ENCODE measurements around the gene BPHL.

The BPHL gene

GRCh38 chr6:3085074-3085473, 33.4 kb upstream of the BPHL start:
- Histone ChIP-seq H3K27ac (ENCODE audit: low read depth in 2 of 2, low read length in 2 of 2) (no peak overlapping the region), H3K4me1 (ENCODE audit: control insufficient read depth in 2 of 2, insufficient read depth in 2 of 2, low read length in 2 of 2) (peaks cover 4% of the 10 kb centered on the region in 2 donors), H3K27me3 (ENCODE audit: control insufficient read depth in 2 of 2, insufficient read depth in 2 of 2, low read length in 2 of 2) (no peaks in the 10 kb centered on the region), H3K36me3 (ENCODE audit: control insufficient read depth in 2 of 2, insufficient read depth in 2 of 2, low read length in 2 of 2) (peaks cover 74 to 84% of the 10 kb centered on the region in 2 donors), H3K9me3 (ENCODE audit: control insufficient read depth in 2 of 2, low read length in 2 of 2) (no peaks in the 10 kb centered on the region), H3K4me3 (ENCODE audit: low read length in 2 of 2) (no peak overlapping the region), H3K9ac (ENCODE audit: low read depth in 1 of 2, low read length in 2 of 2) (no peak overlapping the region)

- Histone ChIP-seq H3K36me3 (ENCODE audit: control insufficient read depth in 2 of 2, insufficient read depth in 2 of 2, low read length in 2 of 2) (peaks cover 71 to 76% of the 10 kb centered on the region in 2 donors), H3K9ac (ENCODE audit: low read depth in 1 of 2, low read length in 2 of 2) (no peak overlapping the region), H3K4me1 (ENCODE audit: control insufficient read depth in 2 of 2, insufficient read depth in 2 of 2, low read length in 2 of 2) (peaks cover 4% of the 10 kb centered on the region in 2 donors), H3K27ac (ENCODE audit: low read depth in 2 of 2, low read length in 2 of 2) (no peak overlapping the region), H3K27me3 (ENCODE audit: control insufficient read depth in 2 of 2, insufficient read depth in 2 of 2, low read length in 2 of 2) (no peaks in the 10 kb centered on the region), H3K9me3 (ENCODE audit: control insufficient read depth in 2 of 2, low read length in 2 of 2) (no peaks in the 10 kb centered on the region), H3K4me3 (ENCODE audit: low read length in 2 of 2) (no peak overlapping the region)
Observed at GRCh38 chr6:3086282-3086946, 32.1 kb upstream of the BPHL start.

DNA sequence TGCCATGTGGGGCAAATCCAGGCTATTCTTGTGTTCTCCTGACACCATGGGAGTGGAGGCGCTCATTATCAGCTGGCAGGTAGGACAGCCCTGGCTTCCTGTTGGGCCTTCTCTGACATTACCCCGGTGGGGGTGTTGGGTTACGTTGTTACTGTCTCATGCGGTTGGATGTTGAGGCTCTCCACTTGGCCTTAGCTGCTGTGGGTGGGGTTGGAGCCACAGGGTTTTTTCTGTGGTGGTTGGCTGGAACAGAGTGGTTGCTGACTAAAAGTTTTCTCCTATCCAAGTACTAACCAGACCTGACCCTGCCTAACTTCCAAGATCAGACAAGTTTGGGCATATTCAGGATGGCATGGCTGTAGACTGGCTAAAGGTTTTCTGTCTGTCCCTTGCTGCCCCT, 30.1 kb upstream of the BPHL start:
- peaks cover 55 to 58% of the 10 kb centered on the region in 2 donors for H3K36me3 ChIP-seq (ENCODE audit: control insufficient read depth in 2 of 2, insufficient read depth in 2 of 2, low read length in 2 of 2)
- H3K27me3 ChIP-seq (ENCODE audit: control insufficient read depth in 2 of 2, insufficient read depth in 2 of 2, low read length in 2 of 2), result no peaks in the 10 kb centered on the region
- H3K4me1 ChIP-seq (ENCODE audit: control insufficient read depth in 2 of 2, insufficient read depth in 2 of 2, low read length in 2 of 2), result peaks cover 4% of the 10 kb centered on the region in 2 donors
- H3K9me3 ChIP-seq (ENCODE audit: control insufficient read depth in 2 of 2, low read length in 2 of 2), result no peaks in the 10 kb centered on the region
- peak overlapping the region; percentile 28 to 46 for H3K27ac ChIP-seq (ENCODE audit: low read depth in 2 of 2, low read length in 2 of 2)
- H3K4me3 ChIP-seq (ENCODE audit: low read length in 2 of 2), result no peak overlapping the region
- H3K9ac ChIP-seq (ENCODE audit: low read depth in 1 of 2, low read length in 2 of 2), result no peak overlapping the region

DNA sequence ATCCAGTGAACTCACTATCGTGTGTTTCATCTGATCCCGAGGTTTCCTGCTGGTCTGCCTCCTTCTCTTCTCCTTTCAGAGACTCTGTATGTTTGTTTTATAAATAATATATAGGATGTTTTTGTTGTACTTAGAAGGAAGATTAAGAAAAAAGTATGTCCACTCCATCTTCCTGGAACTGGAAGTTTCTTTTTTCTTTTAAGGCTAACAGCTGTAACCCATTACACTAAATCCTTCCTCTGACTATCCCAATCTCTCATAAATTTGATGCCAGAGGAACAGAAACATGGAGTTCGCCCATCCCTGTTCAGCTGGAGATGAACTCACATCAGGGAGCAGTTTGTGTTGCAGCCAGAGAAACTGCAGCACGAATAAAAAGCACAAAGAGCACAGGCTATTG, 29.5 kb upstream of the BPHL start:
- peak overlapping the region; percentile 28 to 46 for H3K27ac ChIP-seq (ENCODE audit: low read depth in 2 of 2, low read length in 2 of 2)
- no peaks in the 10 kb centered on the region for H3K27me3 ChIP-seq (ENCODE audit: control insufficient read depth in 2 of 2, insufficient read depth in 2 of 2, low read length in 2 of 2)
- H3K4me1 ChIP-seq (ENCODE audit: control insufficient read depth in 2 of 2, insufficient read depth in 2 of 2, low read length in 2 of 2), result peaks cover 4% of the 10 kb centered on the region in 2 donors
- H3K9ac ChIP-seq (ENCODE audit: low read depth in 1 of 2, low read length in 2 of 2), result no peak overlapping the region
- H3K9me3 ChIP-seq (ENCODE audit: control insufficient read depth in 2 of 2, low read length in 2 of 2), result no peaks in the 10 kb centered on the region
- peaks cover 53 to 54% of the 10 kb centered on the region in 2 donors for H3K36me3 ChIP-seq (ENCODE audit: control insufficient read depth in 2 of 2, insufficient read depth in 2 of 2, low read length in 2 of 2)
- H3K4me3 ChIP-seq (ENCODE audit: low read length in 2 of 2), result no peak overlapping the region

DNA sequence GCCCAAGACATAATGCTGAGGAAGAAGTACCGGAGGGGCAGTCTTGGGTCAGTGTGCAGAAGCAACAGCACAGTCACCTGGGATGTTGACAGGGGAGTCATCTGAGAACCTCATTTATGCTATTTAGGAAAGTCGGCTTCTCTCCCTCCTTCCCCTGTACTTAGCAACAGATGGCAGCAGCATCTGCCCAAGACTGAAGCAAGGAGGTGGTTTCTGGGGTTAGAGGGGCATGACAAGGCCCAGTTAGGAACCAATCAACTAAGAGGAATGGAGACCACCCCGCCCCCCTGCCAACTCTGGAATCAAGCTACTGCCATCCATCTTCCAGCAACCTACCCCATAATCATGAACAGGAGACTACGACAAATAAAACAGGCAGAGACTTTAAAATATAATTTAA, 28.5 kb upstream of the BPHL start:
- no peak overlapping the region for H3K27ac ChIP-seq (ENCODE audit: low read depth in 2 of 2, low read length in 2 of 2)
- H3K4me1 ChIP-seq (ENCODE audit: control insufficient read depth in 2 of 2, insufficient read depth in 2 of 2, low read length in 2 of 2), result peaks cover 4% of the 10 kb centered on the region in 2 donors
- peaks cover 47 to 52% of the 10 kb centered on the region in 2 donors for H3K36me3 ChIP-seq (ENCODE audit: control insufficient read depth in 2 of 2, insufficient read depth in 2 of 2, low read length in 2 of 2)

DNA sequence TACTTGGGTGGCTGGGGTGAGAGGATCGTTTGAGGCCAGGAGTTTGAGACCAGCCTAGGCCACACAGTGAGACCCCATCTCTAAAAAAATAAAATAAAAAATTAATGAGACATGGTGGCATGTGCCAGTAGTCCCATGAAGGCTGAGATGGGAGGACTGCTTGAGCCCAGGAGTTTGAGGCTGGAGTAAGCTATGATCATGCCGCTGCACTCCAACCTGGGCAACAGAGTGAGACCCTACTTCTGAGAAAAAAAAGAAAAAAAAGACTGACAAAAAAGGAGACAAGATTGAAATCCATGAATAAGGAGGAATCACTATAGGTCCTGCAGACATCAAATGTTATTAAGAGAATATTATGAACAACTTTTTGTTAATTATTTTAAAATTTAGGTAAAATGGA, 23.7 kb upstream of the BPHL start:
- H3K4me3 ChIP-seq (ENCODE audit: low read length in 2 of 2), result no peak overlapping the region
- H3K4me1 ChIP-seq (ENCODE audit: control insufficient read depth in 2 of 2, insufficient read depth in 2 of 2, low read length in 2 of 2), result no peaks in the 10 kb centered on the region
- H3K27me3 ChIP-seq (ENCODE audit: control insufficient read depth in 2 of 2, insufficient read depth in 2 of 2, low read length in 2 of 2), result no peaks in the 10 kb centered on the region
- peaks cover 21 to 27% of the 10 kb centered on the region in 2 donors for H3K36me3 ChIP-seq (ENCODE audit: control insufficient read depth in 2 of 2, insufficient read depth in 2 of 2, low read length in 2 of 2)
- H3K9ac ChIP-seq (ENCODE audit: low read depth in 1 of 2, low read length in 2 of 2), result no peak overlapping the region
- no peaks in the 10 kb centered on the region for H3K9me3 ChIP-seq (ENCODE audit: control insufficient read depth in 2 of 2, low read length in 2 of 2)
- H3K27ac ChIP-seq (ENCODE audit: low read depth in 2 of 2, low read length in 2 of 2), result no peak overlapping the region

More for the DNA sequence above, 28.5 kb upstream of the BPHL start:
- H3K9ac ChIP-seq (ENCODE audit: low read depth in 1 of 2, low read length in 2 of 2), result no peak overlapping the region
- H3K27me3 ChIP-seq (ENCODE audit: control insufficient read depth in 2 of 2, insufficient read depth in 2 of 2, low read length in 2 of 2), result no peaks in the 10 kb centered on the region
- H3K4me3 ChIP-seq (ENCODE audit: low read length in 2 of 2), result no peak overlapping the region
- H3K9me3 ChIP-seq (ENCODE audit: control insufficient read depth in 2 of 2, low read length in 2 of 2), result no peaks in the 10 kb centered on the region

DNA sequence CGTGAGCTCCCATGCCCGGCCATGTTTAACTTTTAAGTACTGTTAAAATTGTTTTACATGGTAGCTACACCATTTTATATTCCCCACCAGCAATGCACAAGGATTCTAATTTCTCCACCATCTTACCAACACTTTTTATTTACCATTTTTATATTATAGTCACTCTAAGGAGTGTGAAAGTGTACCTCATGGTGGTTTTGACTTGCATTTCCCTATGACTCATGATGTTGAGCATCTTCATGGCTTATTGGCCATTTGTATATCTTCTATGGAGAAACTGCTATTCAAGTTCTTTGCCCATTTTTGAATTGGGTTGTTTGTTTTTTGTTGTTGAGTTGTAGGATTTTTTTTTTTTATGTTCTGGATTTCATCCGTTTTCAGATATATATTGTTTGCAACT, 15.6 kb upstream of the BPHL start:
- H3K36me3 ChIP-seq (ENCODE audit: control insufficient read depth in 2 of 2, insufficient read depth in 2 of 2, low read length in 2 of 2), result peaks cover 45 to 48% of the 10 kb centered on the region in 2 donors
- H3K4me1 ChIP-seq (ENCODE audit: control insufficient read depth in 2 of 2, insufficient read depth in 2 of 2, low read length in 2 of 2), result no peaks in the 10 kb centered on the region
- no peak overlapping the region for H3K9ac ChIP-seq (ENCODE audit: low read depth in 1 of 2, low read length in 2 of 2)
- no peaks in the 10 kb centered on the region for H3K9me3 ChIP-seq (ENCODE audit: control insufficient read depth in 2 of 2, low read length in 2 of 2)
- no peak overlapping the region for H3K4me3 ChIP-seq (ENCODE audit: low read length in 2 of 2)
- H3K27me3 ChIP-seq (ENCODE audit: control insufficient read depth in 2 of 2, insufficient read depth in 2 of 2, low read length in 2 of 2), result no peaks in the 10 kb centered on the region
- H3K27ac ChIP-seq (ENCODE audit: low read depth in 2 of 2, low read length in 2 of 2), result no peak overlapping the region

DNA sequence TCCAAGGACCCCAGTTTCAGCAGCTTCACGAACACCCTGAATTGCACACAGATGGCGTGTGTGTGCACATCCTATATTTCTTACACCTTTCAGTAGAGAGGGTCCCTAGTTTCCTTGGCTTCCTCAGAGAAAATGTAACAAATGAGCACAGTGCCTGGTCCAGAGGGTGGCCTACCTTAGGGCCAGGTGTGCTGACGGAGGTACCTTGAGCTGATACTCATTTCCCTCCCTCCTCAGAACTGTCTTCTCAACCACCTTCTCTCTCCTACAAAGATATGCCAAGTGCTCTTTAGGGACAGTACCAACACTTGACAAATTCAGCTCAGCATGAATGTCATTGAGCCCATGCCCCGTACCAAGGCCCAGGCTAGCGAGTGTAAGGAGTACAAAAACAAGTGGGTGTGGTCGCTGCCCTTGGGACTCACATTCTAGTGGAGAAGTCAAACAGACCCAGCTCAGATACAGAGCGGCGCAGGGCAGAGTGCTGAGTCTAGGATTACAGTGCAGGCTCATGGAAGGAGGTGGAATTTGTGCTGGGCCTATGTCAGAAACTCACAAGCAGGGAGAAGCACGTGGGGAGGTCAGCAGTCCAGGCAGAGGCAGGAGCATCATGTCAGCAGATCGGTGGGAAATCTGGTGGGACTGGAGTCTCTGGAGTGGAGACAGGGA, 9.6 kb upstream of the BPHL start:
- H3K4me3 ChIP-seq (ENCODE audit: low read length in 2 of 2), result no peak overlapping the region
- H3K9ac ChIP-seq (ENCODE audit: low read depth in 1 of 2, low read length in 2 of 2), result no peak overlapping the region
- H3K27me3 ChIP-seq (ENCODE audit: control insufficient read depth in 2 of 2, insufficient read depth in 2 of 2, low read length in 2 of 2), result no peaks in the 10 kb centered on the region
- H3K9me3 ChIP-seq (ENCODE audit: control insufficient read depth in 2 of 2, low read length in 2 of 2), result no peaks in the 10 kb centered on the region
- H3K4me1 ChIP-seq (ENCODE audit: control insufficient read depth in 2 of 2, insufficient read depth in 2 of 2, low read length in 2 of 2), result no peaks in the 10 kb centered on the region
- H3K27ac ChIP-seq (ENCODE audit: low read depth in 2 of 2, low read length in 2 of 2), result no peak overlapping the region
- H3K36me3 ChIP-seq (ENCODE audit: control insufficient read depth in 2 of 2, insufficient read depth in 2 of 2, low read length in 2 of 2), result peaks cover 60 to 69% of the 10 kb centered on the region in 2 donors

DNA sequence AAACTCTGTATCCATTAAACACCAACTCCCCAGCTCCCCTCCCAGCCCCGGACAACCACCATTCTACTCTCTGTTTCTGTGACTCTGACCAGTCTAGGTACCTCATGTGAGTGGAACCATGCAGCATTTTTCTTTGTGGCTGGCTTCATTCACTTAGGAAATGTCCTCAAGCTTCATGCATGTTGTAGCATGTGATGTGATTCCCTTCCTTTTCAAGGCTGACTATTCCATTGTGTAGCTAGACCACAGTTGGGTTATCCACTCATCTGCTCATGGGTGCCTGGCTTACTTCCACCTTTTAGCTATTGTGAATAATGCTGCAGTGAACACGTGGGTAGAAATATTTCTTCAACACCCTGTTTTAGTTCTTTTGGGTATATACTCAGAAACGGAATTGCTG, 8.8 kb upstream of the BPHL start:
- Histone ChIP-seq H3K36me3 (ENCODE audit: control insufficient read depth in 2 of 2, insufficient read depth in 2 of 2, low read length in 2 of 2) (peaks cover 58 to 69% of the 10 kb centered on the region in 2 donors), H3K27ac (ENCODE audit: low read depth in 2 of 2, low read length in 2 of 2) (no peak overlapping the region), H3K4me3 (ENCODE audit: low read length in 2 of 2) (no peak overlapping the region), H3K9ac (ENCODE audit: low read depth in 1 of 2, low read length in 2 of 2) (no peak overlapping the region), H3K9me3 (ENCODE audit: control insufficient read depth in 2 of 2, low read length in 2 of 2) (no peaks in the 10 kb centered on the region), H3K27me3 (ENCODE audit: control insufficient read depth in 2 of 2, insufficient read depth in 2 of 2, low read length in 2 of 2) (no peaks in the 10 kb centered on the region), H3K4me1 (ENCODE audit: control insufficient read depth in 2 of 2, insufficient read depth in 2 of 2, low read length in 2 of 2) (no peaks in the 10 kb centered on the region)

DNA sequence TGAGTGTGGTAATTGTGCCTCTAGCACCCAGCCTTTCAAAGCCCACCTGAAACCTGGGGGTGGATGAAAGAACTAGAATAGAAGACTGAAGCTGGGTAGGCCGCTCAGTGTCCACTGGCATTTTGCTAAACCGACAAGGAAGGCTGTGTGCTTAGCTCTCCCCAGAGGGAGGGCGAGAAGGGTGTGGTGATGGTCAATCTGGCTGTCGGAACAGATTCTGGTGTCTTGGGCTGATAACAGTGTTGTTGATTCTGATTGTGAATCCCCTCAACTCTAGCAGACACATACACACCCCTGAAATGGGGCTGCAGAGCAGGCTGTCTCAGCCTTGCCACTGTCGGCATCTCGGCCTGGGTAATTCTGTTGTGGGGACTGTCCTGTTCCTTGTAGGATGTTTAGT, 4.1 kb upstream of the BPHL start:
- Histone ChIP-seq H3K4me1 (ENCODE audit: control insufficient read depth in 2 of 2, insufficient read depth in 2 of 2, low read length in 2 of 2) (peaks cover 4 to 10% of the 10 kb centered on the region in 2 donors), H3K9ac (ENCODE audit: low read depth in 1 of 2, low read length in 2 of 2) (no peak overlapping the region), H3K9me3 (ENCODE audit: control insufficient read depth in 2 of 2, low read length in 2 of 2) (no peaks in the 10 kb centered on the region), H3K36me3 (ENCODE audit: control insufficient read depth in 2 of 2, insufficient read depth in 2 of 2, low read length in 2 of 2) (peaks cover 35 to 38% of the 10 kb centered on the region in 2 donors), H3K27ac (ENCODE audit: low read depth in 2 of 2, low read length in 2 of 2) (no peak overlapping the region), H3K27me3 (ENCODE audit: control insufficient read depth in 2 of 2, insufficient read depth in 2 of 2, low read length in 2 of 2) (no peaks in the 10 kb centered on the region), H3K4me3 (ENCODE audit: low read length in 2 of 2) (no peak overlapping the region)

Data from mucosa of rectum (tissue), 2 donors.